ENCODE measurements around the gene CLEC14A.

GRCh38 chr14:38253676-38254075, 2.2 kb downstream of the CLEC14A start:
- no peak for TF ChIP-seq CTCF (IDR thresholded peaks at IDR 0.05)
- no peak for TF ChIP-seq POLR2A (IDR thresholded peaks at IDR 0.05)

Measured in transverse colon (tissue), 3 donors.